GM12878 (cell line): ENCODE results near the gene DYNLT4. TPM values are rescaled to one million over a fixed set of nuclear protein-coding genes. Genes with fewer than 3 reads are reported as not detected.

Experiments
- ATAC-seq: fragments of 200-7000 bp; cut with Tn5 transposase; 3 replicates; pipeline ENCODE4 v1.9.1; 2020; ENCODE audit warnings: mild to moderate bottlenecking, moderate library complexity
- BruUV-seq: library from RNA; stranded (reverse); fragments of 400-500 nt; replicated peaks from 2 replicates; lab custom pipeline; 2021; lab: Mats Ljungman, UMichigan
- CTCF ChIA-PET: fragments of 300-600 bp; sonication (Branson Sonifier 250); formaldehyde crosslinking; extraction: SDS; loops from one replicate; lab custom pipeline; 2021; ENCODE audit warnings: inconsistent platforms; lab: Yijun Ruan, JAX
- POLR2A ChIA-PET: fragments of 350-600 bp; formaldehyde crosslinking; extraction: SDS; loops from one replicate; lab custom pipeline; 2021; ENCODE audit warnings: inconsistent platforms; lab: Charles Lee
- RAD21 ChIA-PET: fragments of 300-600 bp; sonication (Branson Sonifier 250); formaldehyde crosslinking; loops from one replicate; lab custom pipeline; 2023; ENCODE audit warnings: antibody characterized with exemption; ENCODE audit not compliant: unreplicated experiment; lab: Charles Lee
- SMC1A ChIA-PET: fragments of 300-600 bp; sonication (Branson Sonifier 250); formaldehyde crosslinking; loops from one replicate; lab custom pipeline; 2023; ENCODE audit not compliant: unreplicated experiment, uncharacterized antibody; lab: Charles Lee
- DNase-seq: peaks from one replicate; pipeline ENCODE4 v3.0.0-alpha.2; 2011; ENCODE audit warnings: low read depth, low spot score
- FAIRE-seq: peaks from 3 replicates; lab custom pipeline; 2011; peaks lifted over from hg19 to GRCh38; lab: Jason Lieb, UNC
- H2AFZ ChIP-seq: 2 replicates; pipeline ENCODE4 v1.6.0; 2011; ENCODE audit warnings: low read depth, low read length, control low read depth; ENCODE audit not compliant: control insufficient read depth
- H3K27ac ChIP-seq: 2 replicates; pipeline ENCODE4 v1.5.1; 2011; ENCODE audit warnings: control low read depth; ENCODE audit not compliant: control insufficient read depth, insufficient read depth
- H3K27me3 ChIP-seq, 2 experiments: replicated peaks in 1 of 2; 2 replicates each; pipeline versions ENCODE4 v1.6.0 to v1.6.1; 2011; ENCODE audit warnings: low read length in 1 of 2; ENCODE audit not compliant: control insufficient read depth in 2 of 2, insufficient read depth in 2 of 2
- H3K36me3 ChIP-seq, 2 experiments: 2 replicates each; pipeline ENCODE4 v1.5.1; 2011; ENCODE audit warnings: low read length in 1 of 2; ENCODE audit not compliant: control insufficient read depth in 2 of 2, insufficient read depth in 2 of 2
- H3K4me1 ChIP-seq: 2 replicates; pipeline ENCODE4 v1.6.1; 2011; ENCODE audit warnings: mild to moderate bottlenecking, low read length, moderate library complexity, mixed read lengths; ENCODE audit not compliant: control insufficient read depth, insufficient read depth
- H3K4me2 ChIP-seq: 2 replicates; pipeline ENCODE4 v1.6.0; 2011; ENCODE audit warnings: control low read depth; ENCODE audit not compliant: control insufficient read depth, insufficient read depth
- H3K4me3 ChIP-seq: fragments of 200-600 bp; sonication (generic); 2 replicates; pipeline ENCODE4 v1.5.1; 2016
- H3K79me2 ChIP-seq: 2 replicates; pipeline ENCODE4 v1.6.0; 2011; ENCODE audit warnings: low read length; ENCODE audit not compliant: control insufficient read depth, insufficient read depth
- H3K9ac ChIP-seq: 2 replicates; pipeline ENCODE4 v1.8.0; 2011; ENCODE audit warnings: low read length, control low read depth, mixed read lengths; ENCODE audit not compliant: control insufficient read depth, insufficient read depth
- H3K9me3 ChIP-seq: replicated peaks from 3 replicates; pipeline ENCODE4 v1.5.1; 2011; ENCODE audit warnings: mild to moderate bottlenecking, low read length; ENCODE audit not compliant: control insufficient read depth, insufficient read depth
- H4K20me1 ChIP-seq: 2 replicates; pipeline ENCODE4 v1.6.0; 2011; ENCODE audit not compliant: control insufficient read depth, insufficient read depth
- BRCA1 ChIP-seq: IDR thresholded peaks from 2 replicates; pipeline ENCODE4 v1.6.1; 2011; ENCODE audit warnings: low read depth, low read length, improper control_type of control experiment
- CBFB ChIP-seq: IDR thresholded peaks from 2 replicates; pipeline ENCODE4 v1.6.1; 2016; ENCODE audit warnings: antibody characterized with exemption, low read depth
- E2F4 ChIP-seq: IDR thresholded peaks from 2 replicates; pipeline ENCODE4 v1.6.1; 2012; ENCODE audit warnings: low read depth, low read length, improper control_type of control experiment
- MLLT1 ChIP-seq: fragments of 450-650 bp; IDR thresholded peaks from 2 replicates; pipeline ENCODE4 v1.6.1; 2016; ENCODE audit warnings: mild to moderate bottlenecking
- WGBS: methylation state at CpG from one replicate; pipeline ENCODE4 v1.1.6; 2016; ENCODE audit warnings: low lambda C conversion rate; ENCODE audit not compliant: insufficient replicate concordance, insufficient coverage; ENCODE audit errors: missing lambda C conversion rate; 5-methylcytosine and 5-hydroxymethylcytosine counted together
- in situ Hi-C: fragments of 300-500 bp; cut with MboI; formaldehyde crosslinking; loops from 9 replicates; pipeline ENCODE4 v1.14.3; 2018; ENCODE audit warnings: mixed read lengths
- intact Hi-C: fragments of 100-400 bp; cut with micrococcal nuclease; formaldehyde crosslinking; loops from one replicate; pipeline ENCODE4 v1.14.2; 2022; ENCODE audit not compliant: unreplicated experiment
- polyA plus RNA-seq, 11 experiments: library from polyadenylated mRNA; depleted of rRNA in 4 of 11; unstranded in 6 of 11; stranded (reverse) in 5 of 11; fragments of >200 nt; fragmentation: Nextera tagmentation in 4 of 11; fragmentation: Illumina TruSeq in 1 of 11; extraction: Ambion mirVana in 4 of 11; extraction: Trizol in 1 of 11; gene quantifications; 1 replicate in 1 of 11; 2 replicates in 10 of 11; pipeline versions ENCODE4 v1.2.1 to v1.2.3, GENCODE V29; 2011 to 2016; ENCODE audit warnings: inconsistent platforms in 2 of 11, missing spikeins in 2 of 11, low read depth in 1 of 11
- total RNA-seq, 4 experiments: library from RNA; depleted of rRNA in 3 of 4; stranded (reverse); fragments of >200 nt in 3 of 4; fragmentation: Illumina TruSeq in 1 of 4; extraction: Trizol in 1 of 4; gene quantifications; 2 replicates each; pipeline versions ENCODE4 v1.2.1 to v1.2.3, GENCODE V29; 2013 to 2021

The DYNLT4 gene
- total and polyA plus RNA-seq, 10 of the 15 experiments (the other 5 are each of a cell fraction or from before 2014, with no cell fraction given), result 0.23 to 0.28 TPM; not detected in 8

- DNase-seq (no peak), FAIRE-seq (no peak), ATAC-seq (no peak)
- RAD21 ChIA-PET, result no interaction called here
- peaks cover 33% of the 10 kb centered on the region for H3K79me2 ChIP-seq
- no peak overlapping the region for H3K4me3 ChIP-seq
- no peaks in the 10 kb centered on the region for H3K9me3 ChIP-seq
- H3K27ac ChIP-seq, result no peak overlapping the region
- CTCF ChIA-PET, result interaction anchor here (0.6 to 1.3 kb wide), 3 partner anchors 10 to 236 kb away, joined by 3 to 5 read pairs (median 5); no protein-coding TSS in a partner anchor
- H3K4me1 ChIP-seq, result peaks cover 32% of the 10 kb centered on the region
- intact Hi-C loops (no loop called here), in situ Hi-C loops (no loop called here)
- SMC1A ChIA-PET, result interaction anchor here (0.8 kb wide), 1 partner anchor 12 kb away, joined by 4 read pairs; no protein-coding TSS in a partner anchor
- peaks cover 8 to 30% of the 10 kb centered on the region in 2 experiments for H3K36me3 ChIP-seq
- H4K20me1 ChIP-seq, result peaks cover 12% of the 10 kb centered on the region
- no peak overlapping the region for H2AFZ ChIP-seq
- POLR2A ChIA-PET, result interaction anchor here (0.6 to 1.6 kb wide), 5 partner anchors 12 to 1559 kb away, joined by 3 to 4 read pairs (median 3); no protein-coding TSS in a partner anchor
- 0 out of 2 replicates have a peak, but pooled peaks have one; percentile 14 for TF ChIP-seq CBFB
- TF ChIP-seq BRCA1, result no peak
- TF ChIP-seq MLLT1, result 0 out of 2 replicates have a peak, but pooled peaks have one; percentile 30
- TF ChIP-seq E2F4, result no peak
- BruUV-seq, result no TSS peak
- WGBS, result 87% methylated on average over 14 of the region's 14 CpGs
- H3K4me2 ChIP-seq, result no peak overlapping the region
- no peak overlapping the region for H3K9ac ChIP-seq
- H3K27me3 ChIP-seq, result no peaks in the 10 kb centered on the region
Observed at GRCh38 chr1:44780583-44781121, 26.5 kb downstream of the DYNLT4 start.
